ENCODE data around the gene SPATA21. TPM values are rescaled to one million over a fixed set of nuclear protein-coding genes. Genes with fewer than 3 reads are reported as not detected.

Gene SPATA21
- total RNA-seq, 2 experiments from 2014 or later, result not detected

DNA sequence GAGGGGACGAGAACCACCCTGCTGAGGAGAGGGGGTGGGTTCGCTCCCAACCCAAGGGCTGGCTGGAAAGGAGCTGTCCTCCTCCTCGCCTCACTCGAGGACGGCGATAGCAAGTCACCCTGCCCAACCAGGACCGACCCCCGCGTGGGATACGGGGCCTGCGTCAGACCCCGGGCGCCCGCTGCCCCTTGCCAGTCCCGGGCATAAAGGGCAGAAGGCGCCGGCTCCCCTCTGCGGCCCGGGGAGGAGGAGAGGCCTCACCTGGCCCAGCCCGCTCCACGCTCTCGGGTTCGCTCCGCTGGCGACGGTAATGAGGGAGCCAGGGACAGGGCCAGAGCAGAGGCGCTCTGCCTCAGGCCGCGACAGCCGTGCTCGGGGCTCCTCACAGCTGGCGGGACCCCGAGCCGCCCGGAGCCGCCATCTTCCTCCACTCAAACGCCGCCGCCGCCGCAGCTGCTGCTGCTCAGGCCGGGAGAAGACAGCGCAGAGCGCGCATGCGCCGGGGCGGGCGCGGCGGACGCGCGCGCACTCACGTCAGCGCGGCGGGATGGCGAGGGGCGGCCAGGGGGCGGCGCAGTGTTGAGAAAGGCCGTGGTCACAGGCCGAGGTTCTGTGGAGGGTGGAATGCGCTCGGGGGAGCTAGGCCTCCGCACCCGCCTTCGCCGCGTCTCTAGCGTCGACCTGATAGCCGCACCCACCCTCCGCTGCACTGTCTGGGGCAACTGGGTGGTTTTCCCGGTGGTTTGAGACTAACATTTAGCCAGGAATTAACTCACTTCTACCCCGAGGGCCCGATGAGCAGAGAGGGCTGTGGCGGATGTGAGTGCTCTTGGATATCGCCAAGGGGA, 85.0 kb downstream of the SPATA21 start, which contains the start of gene FBXO42:
Gene FBXO42, minus strand, starts transcription at position 487 of the 848 bp plus-strand sequence. CDS start 37,062 bp downstream, outside the sequence.
- peaks cover 3% of the 10 kb centered on the region for H3K36me3 Mint-ChIP-seq (ENCODE audit: low read depth)
- intact Hi-C loops (cut with micrococcal nuclease), result no loop called here
- DNase-seq, result peak; percentile 92

GRCh38 chr1:16351456-16351993, 85.7 kb downstream of the SPATA21 start:
- ATAC-seq (no peak), DNase-seq (no peak)
- intact Hi-C loops (cut with micrococcal nuclease), result no loop called here
- no peaks in the 10 kb centered on the region for H3K27me3 Mint-ChIP-seq
- H3K4me3 Mint-ChIP-seq, result peak overlapping the region; percentile 84
- peak overlapping the region; percentile 96 for H3K27ac Mint-ChIP-seq
- H3K9me3 Mint-ChIP-seq, result no peaks in the 10 kb centered on the region
- ChIA-PET CTCF (interaction anchor here (1.2 to 5.1 kb wide), 7 partner anchors 12 to 107 kb away, joined by 3 to 53 read pairs (median 6); partner anchors contain the start of genes NECAP2 and SZRD1), POLR2A (interaction anchor here (0.5 to 2.3 kb wide), 5 partner anchors 12 to 89 kb away, joined by 3 to 12 read pairs (median 4); partner anchors contain the start of gene NECAP2)
- peaks cover 30% of the 10 kb centered on the region for H3K4me1 Mint-ChIP-seq (ENCODE audit: low read depth)
- H3K36me3 Mint-ChIP-seq (ENCODE audit: low read depth), result peaks cover 3% of the 10 kb centered on the region
- TF ChIP-seq, protein P1, sequence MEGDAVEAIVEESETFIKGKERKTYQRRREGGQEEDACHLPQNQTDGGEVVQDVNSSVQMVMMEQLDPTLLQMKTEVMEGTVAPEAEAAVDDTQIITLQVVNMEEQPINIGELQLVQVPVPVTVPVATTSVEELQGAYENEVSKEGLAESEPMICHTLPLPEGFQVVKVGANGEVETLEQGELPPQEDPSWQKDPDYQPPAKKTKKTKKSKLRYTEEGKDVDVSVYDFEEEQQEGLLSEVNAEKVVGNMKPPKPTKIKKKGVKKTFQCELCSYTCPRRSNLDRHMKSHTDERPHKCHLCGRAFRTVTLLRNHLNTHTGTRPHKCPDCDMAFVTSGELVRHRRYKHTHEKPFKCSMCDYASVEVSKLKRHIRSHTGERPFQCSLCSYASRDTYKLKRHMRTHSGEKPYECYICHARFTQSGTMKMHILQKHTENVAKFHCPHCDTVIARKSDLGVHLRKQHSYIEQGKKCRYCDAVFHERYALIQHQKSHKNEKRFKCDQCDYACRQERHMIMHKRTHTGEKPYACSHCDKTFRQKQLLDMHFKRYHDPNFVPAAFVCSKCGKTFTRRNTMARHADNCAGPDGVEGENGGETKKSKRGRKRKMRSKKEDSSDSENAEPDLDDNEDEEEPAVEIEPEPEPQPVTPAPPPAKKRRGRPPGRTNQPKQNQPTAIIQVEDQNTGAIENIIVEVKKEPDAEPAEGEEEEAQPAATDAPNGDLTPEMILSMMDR (IDR thresholded peaks at IDR 0.05), result no peak

More for the DNA sequence above, 85.0 kb downstream of the SPATA21 start, which contains the start of gene FBXO42:
- ATAC-seq, result peak; percentile 92
- H3K9me3 Mint-ChIP-seq, result no peaks in the 10 kb centered on the region
- H3K4me1 Mint-ChIP-seq (ENCODE audit: low read depth), result peaks cover 30% of the 10 kb centered on the region
- CTCF ChIA-PET, result interaction anchor here (1.0 to 5.1 kb wide), 8 partner anchors 11 to 108 kb away, joined by 3 to 53 read pairs (median 6); partner anchors contain the start of genes NECAP2 and SZRD1
- POLR2A ChIA-PET, result interaction anchor here (0.5 to 2.3 kb wide), 7 partner anchors 11 to 145 kb away, joined by 3 to 12 read pairs (median 4); partner anchors contain the start of gene NECAP2
- TF ChIP-seq, protein P1 (IDR thresholded peaks at IDR 0.05), result peak; percentile 40
- peak within 1 kb of the TSS; percentile 96 for H3K27ac Mint-ChIP-seq
- H3K4me3 Mint-ChIP-seq, result peak within 1 kb of the TSS; percentile 84
- no peaks in the 10 kb centered on the region for H3K27me3 Mint-ChIP-seq

- peaks cover 3% of the 10 kb centered on the region for H3K36me3 Mint-ChIP-seq (ENCODE audit: low read depth)
- no peak for DNase-seq
- no peaks in the 10 kb centered on the region for H3K27me3 Mint-ChIP-seq
- ATAC-seq, result no peak
- peaks cover 35% of the 10 kb centered on the region for H3K4me1 Mint-ChIP-seq (ENCODE audit: low read depth)
- H3K9me3 Mint-ChIP-seq, result no peaks in the 10 kb centered on the region
- TF ChIP-seq, protein P1 (IDR thresholded peaks at IDR 0.05), result no peak
- ChIA-PET POLR2A (interaction anchor here (0.6 to 0.8 kb wide), 3 partner anchors 15 to 91 kb away, joined by 3 to 4 read pairs (median 3); partner anchors contain the start of gene NECAP2), CTCF (interaction anchor here (0.6 to 1.5 kb wide), 3 partner anchors 12 to 85 kb away, joined by 3 to 12 read pairs (median 3); no protein-coding TSS in a partner anchor)
- no peak overlapping the region for H3K27ac Mint-ChIP-seq
- intact Hi-C loops (cut with micrococcal nuclease), result no loop called here
- H3K4me3 Mint-ChIP-seq, result peak overlapping the region; percentile 2
These were observed 87.3 kb downstream of the SPATA21 start for GRCh38 chr1:16349847-16350406.

Other genes with a start within 250 kb of the SPATA21 start
- gene ARHGEF19, start 224.8 kb downstream of the SPATA21 start, total RNA-seq, result 1 to 10 TPM; 5.7 to 7.4 TPM
- 1 to 10 TPM; 1.2 to 1.4 TPM for gene CPLANE2, start 200.2 kb downstream of the SPATA21 start, total RNA-seq
- gene FBXO42, start 84.9 kb downstream of the SPATA21 start, total RNA-seq, result 10 to 100 TPM; 19.8 to 21.3 TPM
- 100 to 1,000 TPM; 175 to 177 TPM for gene SZRD1, start 70.2 kb downstream of the SPATA21 start, total RNA-seq
- gene NECAP2, start 3.3 kb upstream of the SPATA21 start, total RNA-seq, result 10 to 100 TPM; 53.1 to 54.7 TPM
- 1,000 to 10,000 TPM in 1 of 2 experiments, 100 to 1,000 TPM in 1; 820 to 1,043 TPM for gene RNU1-1, start 76.9 kb upstream of the SPATA21 start, total RNA-seq
- gene NBPF1, start 176.1 kb upstream of the SPATA21 start, total RNA-seq, result 1 to 10 TPM; 2.8 to 3.1 TPM
- 1,000 to 10,000 TPM in 1 of 2 experiments, 100 to 1,000 TPM in 1; 820 to 1,043 TPM for gene RNU1-3, start 229.5 kb upstream of the SPATA21 start, total RNA-seq